HG03520 (cell line): ENCODE results near the gene MAGED1.

Experiments
- ATAC-seq: cut with Tn5 transposase; IDR thresholded peaks from one replicate; pipeline ENCODE4 v1.9.1; 2021; ENCODE audit warnings: mild to moderate bottlenecking, moderate library complexity; ENCODE audit not compliant: unreplicated experiment

Gene MAGED1

GRCh38 chrX:51892921-51893745 is at the start of gene MAGED1:
TSS of gene MAGED1 (plus strand) at chrX:51893623. CDS start at chrX:51894305, 682 bp downstream.
- peak; percentile 65 for ATAC-seq

GRCh38 chrX:51847463-51847862 is 46.0 kb upstream of the MAGED1 start:
- no peak for ATAC-seq

GRCh38 chrX:51851507-51852085 is 41.8 kb upstream of the MAGED1 start:
- ATAC-seq, result peak; percentile 64

GRCh38 chrX:51852096-51852495 is 41.3 kb upstream of the MAGED1 start:
- ATAC-seq, result no peak

- ATAC-seq, result no peak
Measured at GRCh38 chrX:51852621-51853020, 40.8 kb upstream of the MAGED1 start.

GRCh38 chrX:51853251-51853650 is 40.2 kb upstream of the MAGED1 start:
- no peak for ATAC-seq

- ATAC-seq, result no peak
Measured at GRCh38 chrX:51855698-51856097, 37.7 kb upstream of the MAGED1 start.

- no peak for ATAC-seq
Measured at GRCh38 chrX:51857159-51857733, 36.2 kb upstream of the MAGED1 start.

- ATAC-seq, result no peak
Measured at GRCh38 chrX:51860679-51861078, 32.7 kb upstream of the MAGED1 start.

GRCh38 chrX:51862920-51863319 is 30.5 kb upstream of the MAGED1 start:
- no peak for ATAC-seq

GRCh38 chrX:51866210-51866609 is 27.2 kb upstream of the MAGED1 start:
- no peak for ATAC-seq

- ATAC-seq, result no peak
Measured at GRCh38 chrX:51867626-51868025, 25.8 kb upstream of the MAGED1 start.

- no peak for ATAC-seq
Measured at GRCh38 chrX:51870354-51870753, 23.1 kb upstream of the MAGED1 start.

GRCh38 chrX:51874123-51874522 is 19.3 kb upstream of the MAGED1 start:
- no peak for ATAC-seq

- no peak for ATAC-seq
Measured at GRCh38 chrX:51876441-51876840, 17.0 kb upstream of the MAGED1 start.

- ATAC-seq, result no peak
Measured at GRCh38 chrX:51878056-51878455, 15.4 kb upstream of the MAGED1 start.

GRCh38 chrX:51889851-51890250 is 3.6 kb upstream of the MAGED1 start:
- no peak for ATAC-seq

- no peak for ATAC-seq
Measured at GRCh38 chrX:51891245-51891644, 2.2 kb upstream of the MAGED1 start.

GRCh38 chrX:51891821-51892551 is 1.4 kb upstream of the MAGED1 start:
- ATAC-seq, result no peak

- no peak for ATAC-seq
Measured at GRCh38 chrX:51893931-51894696, 691 bp downstream of the MAGED1 start.
